AML-193 (cell line): ENCODE results near the gene ZFP36L1.
A peak's percentile ranks its signal among the peaks of the same experiment; 100 is the strongest.

Experiments
- DNase-seq, 2 experiments: peaks; one replicate each; lab custom pipeline; 2025; lab: John Stamatoyannopoulos, UW

Gene ZFP36L1

GRCh38 chr14:68795597-68796417 lies 2.9 kb upstream of the ZFP36L1 start:
- DNase-seq: no peak

- no peak for DNase-seq
Observed at GRCh38 chr14:68794851-68795596, 2.2 kb upstream of the ZFP36L1 start.

GRCh38 chr14:68794130-68794850 lies 1.4 kb upstream of the ZFP36L1 start:
- peak; percentile 33 to 36 for DNase-seq

GRCh38 chr14:68793734-68794129 lies 865 bp upstream of the ZFP36L1 start:
- DNase-seq: no peak

GRCh38 chr14:68792678-68792978 lies 239 bp downstream of the ZFP36L1 start:
- DNase-seq: no peak

DNA sequence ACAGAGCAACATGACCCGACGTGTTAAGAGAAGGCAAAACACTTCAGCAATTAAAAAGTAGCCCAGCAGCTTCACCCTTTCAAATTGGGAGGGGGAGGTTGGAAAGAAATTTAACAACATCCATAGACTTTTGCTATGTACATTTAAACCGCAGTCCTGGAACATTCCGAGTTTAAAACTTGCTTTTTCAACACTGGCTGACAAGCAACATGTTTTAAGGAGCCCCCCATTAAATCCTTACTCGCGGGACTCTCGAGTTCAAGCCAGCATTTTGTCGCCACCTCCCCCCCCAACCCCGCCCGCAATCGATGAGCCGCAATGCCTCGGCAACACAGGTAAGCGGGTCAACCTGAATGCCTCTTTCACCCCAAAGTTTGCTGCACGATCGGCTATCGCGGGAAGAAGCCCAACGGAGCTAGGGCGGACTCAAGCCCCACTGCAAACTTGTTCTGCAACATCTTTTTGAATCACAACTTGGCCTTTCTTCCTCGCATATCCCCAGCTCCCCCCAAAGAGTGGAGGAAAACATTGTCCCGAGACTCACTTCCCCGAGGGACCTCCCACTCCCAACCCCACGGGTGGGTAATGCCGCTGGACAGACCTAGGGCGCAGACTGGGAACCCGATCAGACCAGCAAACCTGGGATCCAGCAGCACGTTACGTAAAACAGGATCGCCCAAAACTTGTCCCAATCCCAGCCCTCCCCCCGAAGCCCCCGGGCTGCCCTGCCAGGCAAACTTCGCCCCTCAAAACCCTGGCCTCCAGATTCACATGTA lies 777 bp downstream of the ZFP36L1 start:
- DNase-seq: no peak

GRCh38 chr14:68791078-68791901 lies 1.6 kb downstream of the ZFP36L1 start:
- no peak for DNase-seq

DNA sequence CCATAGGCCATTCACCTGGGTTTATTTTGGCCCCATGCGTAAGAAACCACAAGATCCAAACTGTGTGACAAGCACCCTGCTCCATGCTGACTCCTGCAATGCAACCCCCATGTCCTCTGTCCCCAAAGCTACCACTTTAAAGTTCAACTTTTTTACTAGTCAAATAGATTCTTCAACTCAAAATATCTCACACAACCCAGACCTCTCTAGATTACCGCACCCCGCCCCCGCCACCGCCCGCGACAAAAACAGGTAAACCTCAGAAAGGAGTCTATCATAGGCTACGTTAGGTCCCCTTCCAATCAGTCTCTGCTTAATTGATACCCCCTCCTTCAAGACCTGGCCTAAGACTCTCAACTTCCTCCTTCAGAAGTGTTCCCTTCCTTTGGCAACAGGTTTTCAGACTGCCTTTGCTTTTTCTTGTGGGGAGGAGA lies 2.2 kb downstream of the ZFP36L1 start:
- no peak for DNase-seq

DNA sequence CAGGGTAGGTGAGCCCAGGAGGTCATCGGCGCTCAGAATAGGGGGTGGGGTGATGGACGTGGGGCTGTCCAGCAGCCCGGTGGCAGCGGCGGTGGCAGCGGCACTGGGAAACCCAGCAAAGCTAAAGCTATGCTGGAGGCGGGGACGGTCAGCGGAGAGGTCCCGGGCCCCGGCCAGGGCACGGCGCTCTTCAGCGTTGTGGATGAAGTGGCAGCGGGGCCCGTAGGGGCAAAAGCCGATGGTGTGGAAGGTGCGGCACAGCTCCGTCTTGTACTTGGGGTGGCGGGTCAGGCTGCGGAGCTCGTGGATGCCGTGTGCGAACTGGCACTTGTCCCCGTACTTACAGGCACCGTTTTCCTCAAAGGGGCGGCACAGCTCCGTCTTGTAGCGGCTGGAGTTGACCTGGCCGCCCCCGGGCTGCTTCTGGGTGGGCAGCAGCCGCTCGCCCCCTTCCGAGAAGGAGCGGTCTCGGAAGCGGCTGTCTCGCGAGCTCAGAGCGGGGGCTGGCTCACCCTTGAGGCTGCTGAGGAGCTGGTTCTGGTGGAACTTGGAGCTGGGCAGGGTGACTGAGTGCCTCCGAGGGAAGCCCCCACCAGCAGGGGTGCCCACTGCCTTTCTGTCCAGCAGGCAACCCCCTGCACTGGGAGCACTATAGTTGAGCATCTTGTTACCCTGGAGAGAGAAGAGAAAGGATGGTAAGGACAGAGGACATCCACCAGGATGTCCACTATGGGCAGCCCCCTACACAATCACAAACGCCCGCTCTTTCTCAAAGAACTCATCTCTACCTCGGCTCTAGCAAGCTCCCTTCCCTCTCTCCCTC lies 2.8 kb downstream of the ZFP36L1 start:
- no peak for DNase-seq

GRCh38 chr14:68788996-68789820 lies 3.7 kb downstream of the ZFP36L1 start:
- peak; percentile 25 to 41 for DNase-seq

GRCh38 chr14:68788275-68788995 lies 4.4 kb downstream of the ZFP36L1 start:
- no peak for DNase-seq

GRCh38 chr14:68787092-68787992 lies 5.5 kb downstream of the ZFP36L1 start:
- no peak for DNase-seq

GRCh38 chr14:68786491-68787091 lies 6.3 kb downstream of the ZFP36L1 start:
- no peak for DNase-seq

- no peak for DNase-seq
Observed at GRCh38 chr14:68785534-68786490, 7.1 kb downstream of the ZFP36L1 start.

GRCh38 chr14:68784978-68785533 lies 7.8 kb downstream of the ZFP36L1 start:
- DNase-seq: no peak
